ENCODE measurements around the gene DIS3L2.
A peak's percentile ranks its signal among the peaks of the same experiment; 100 is the strongest.

DIS3L2 gene

GRCh38 chr2:232269867-232270266 is 308.4 kb downstream of the DIS3L2 start:
- Histone ChIP-seq H3K27me3 (ENCODE audit: insufficient read depth, low read length, poor library complexity, severe bottlenecking) (no peaks in the 10 kb centered on the region), H3K4me3 (ENCODE audit: low read length, poor library complexity, severe bottlenecking) (no peak overlapping the region), H3K9ac (ENCODE audit: low read depth, low read length, poor library complexity, severe bottlenecking) (no peak overlapping the region), H4K20me1 (ENCODE audit: insufficient read depth, low read length, poor library complexity, severe bottlenecking) (no peaks in the 10 kb centered on the region), H3K4me2 (ENCODE audit: low read depth, low read length, poor library complexity, severe bottlenecking) (no peak overlapping the region), H3F3A (ENCODE audit: low read depth) (no peaks in the 10 kb centered on the region), H3K9me3 (ENCODE audit: insufficient read depth, low read depth, low read length) (no peaks in the 10 kb centered on the region), H3K4me1 (ENCODE audit: insufficient read depth, low read length, poor library complexity, severe bottlenecking) (no peaks in the 10 kb centered on the region), H2AFZ (ENCODE audit: low read length) (no peak overlapping the region), H3K36me3 (ENCODE audit: insufficient read depth, low read length) (peaks cover 7% of the 10 kb centered on the region; the same call in 1 of the 2 replicates), H3K79me2 (ENCODE audit: insufficient read depth, low read length) (no peaks in the 10 kb centered on the region), H3K9me2 (replicated peaks; ENCODE audit: low read depth, low read length) (no peaks in the 10 kb centered on the region)
- TF ChIP-seq EZH2phosphoT487 (IDR thresholded peaks at IDR 0.05; ENCODE audit: borderline replicate concordance), result no peak
- TF ChIP-seq CTCF (conservative IDR thresholded peaks at IDR 0.05; ENCODE audit: low read length), result no peak

DNA sequence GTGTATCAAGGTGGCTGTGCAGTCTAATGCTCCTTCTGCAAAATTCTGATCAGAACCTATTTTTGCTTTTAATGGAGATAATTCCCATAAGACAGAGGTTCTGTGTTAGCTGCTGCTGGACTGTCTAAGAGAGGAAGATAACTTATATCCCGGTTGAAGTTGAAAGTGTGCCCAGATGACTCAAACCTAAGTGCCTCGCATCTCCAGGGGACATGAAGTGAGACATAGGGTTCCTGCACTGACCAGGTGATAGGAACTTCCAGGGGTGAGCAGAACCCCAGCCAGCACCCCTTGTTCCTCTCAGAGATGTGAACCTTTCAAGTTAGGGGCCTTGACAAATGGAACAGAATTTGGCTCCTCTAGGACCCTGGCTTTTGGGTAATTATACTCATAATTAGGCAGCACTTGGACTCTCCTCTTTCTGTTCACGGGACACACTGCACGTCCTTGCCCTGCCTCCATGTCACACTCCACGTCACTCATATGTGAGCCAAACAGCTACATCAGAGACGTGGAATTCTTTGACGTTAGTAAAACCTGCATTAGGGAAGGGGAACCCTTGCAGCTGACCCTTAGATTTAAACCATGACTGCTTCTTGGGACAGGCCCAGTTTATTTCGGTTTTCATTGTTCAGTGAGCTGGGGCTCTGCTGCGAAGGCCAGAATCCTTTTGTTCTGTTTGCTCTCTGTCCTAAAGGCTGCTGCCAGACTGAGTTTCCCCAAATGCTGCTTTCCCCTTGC is 312.6 kb downstream of the DIS3L2 start:
- no peak for TF ChIP-seq CTCF (conservative IDR thresholded peaks at IDR 0.05; ENCODE audit: low read length)
- TF ChIP-seq EZH2phosphoT487 (IDR thresholded peaks at IDR 0.05; ENCODE audit: borderline replicate concordance), result no peak
- Histone ChIP-seq H2AFZ (ENCODE audit: low read length) (no peak overlapping the region), H3K4me2 (ENCODE audit: low read depth, low read length, poor library complexity, severe bottlenecking) (no peak overlapping the region), H3K79me2 (ENCODE audit: insufficient read depth, low read length) (no peaks in the 10 kb centered on the region), H3K9me2 (replicated peaks; ENCODE audit: low read depth, low read length) (no peaks in the 10 kb centered on the region), H3F3A (ENCODE audit: low read depth) (no peaks in the 10 kb centered on the region), H3K27me3 (ENCODE audit: insufficient read depth, low read length, poor library complexity, severe bottlenecking) (no peaks in the 10 kb centered on the region), H3K4me1 (ENCODE audit: insufficient read depth, low read length, poor library complexity, severe bottlenecking) (peaks cover 14% of the 10 kb centered on the region), H3K9me3 (ENCODE audit: insufficient read depth, low read depth, low read length) (no peaks in the 10 kb centered on the region), H4K20me1 (ENCODE audit: insufficient read depth, low read length, poor library complexity, severe bottlenecking) (no peaks in the 10 kb centered on the region), H3K9ac (ENCODE audit: low read depth, low read length, poor library complexity, severe bottlenecking) (no peak overlapping the region), H3K4me3 (ENCODE audit: low read length, poor library complexity, severe bottlenecking) (no peak overlapping the region), H3K36me3 (ENCODE audit: insufficient read depth, low read length) (peaks cover 8% of the 10 kb centered on the region; the same call in 1 of the 2 replicates)

DNA sequence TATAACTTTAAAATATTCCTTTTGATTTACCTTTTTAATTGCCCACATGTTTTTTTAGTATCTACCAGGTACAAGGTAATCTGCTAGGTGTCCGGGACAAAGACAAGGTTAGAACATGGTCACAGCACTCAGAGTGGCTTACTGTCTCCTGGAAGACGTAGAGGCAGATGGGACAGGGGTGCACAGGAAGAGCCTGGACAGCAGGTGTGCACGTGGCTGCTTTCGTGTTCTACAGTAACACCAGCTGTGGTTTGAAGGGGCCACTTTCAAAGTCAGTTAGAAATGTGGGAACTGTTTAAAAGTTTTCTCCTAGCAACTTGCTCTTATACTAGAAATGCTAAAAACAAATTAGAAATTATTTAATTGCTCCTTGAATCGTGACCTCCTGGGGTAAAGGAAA is 314.2 kb downstream of the DIS3L2 start:
- Histone ChIP-seq H3K4me1 (ENCODE audit: insufficient read depth, low read length, poor library complexity, severe bottlenecking) (peaks cover 14% of the 10 kb centered on the region), H3F3A (ENCODE audit: low read depth) (no peaks in the 10 kb centered on the region), H2AFZ (ENCODE audit: low read length) (no peak overlapping the region), H3K9ac (ENCODE audit: low read depth, low read length, poor library complexity, severe bottlenecking) (peak overlapping the region; percentile 47), H3K27me3 (ENCODE audit: insufficient read depth, low read length, poor library complexity, severe bottlenecking) (no peaks in the 10 kb centered on the region), H4K20me1 (ENCODE audit: insufficient read depth, low read length, poor library complexity, severe bottlenecking) (no peaks in the 10 kb centered on the region), H3K79me2 (ENCODE audit: insufficient read depth, low read length) (no peaks in the 10 kb centered on the region), H3K36me3 (ENCODE audit: insufficient read depth, low read length) (peaks cover 11% of the 10 kb centered on the region; the same call in 1 of the 2 replicates), H3K4me2 (ENCODE audit: low read depth, low read length, poor library complexity, severe bottlenecking) (peak overlapping the region; percentile 28), H3K4me3 (ENCODE audit: low read length, poor library complexity, severe bottlenecking) (no peak overlapping the region), H3K9me2 (replicated peaks; ENCODE audit: low read depth, low read length) (no peaks in the 10 kb centered on the region), H3K9me3 (ENCODE audit: insufficient read depth, low read depth, low read length) (no peaks in the 10 kb centered on the region)
- TF ChIP-seq EZH2phosphoT487 (IDR thresholded peaks at IDR 0.05; ENCODE audit: borderline replicate concordance) (no peak), CTCF (conservative IDR thresholded peaks at IDR 0.05; ENCODE audit: low read length) (no peak)
